ENCODE data around the gene TDRD6. TPM values are rescaled to one million over a fixed set of nuclear protein-coding genes. Genes with fewer than 3 reads are reported as not detected.

TDRD6 gene
- total RNA-seq, 2 donors from 2014 or later = 0.66 to 0.78 TPM

DNA sequence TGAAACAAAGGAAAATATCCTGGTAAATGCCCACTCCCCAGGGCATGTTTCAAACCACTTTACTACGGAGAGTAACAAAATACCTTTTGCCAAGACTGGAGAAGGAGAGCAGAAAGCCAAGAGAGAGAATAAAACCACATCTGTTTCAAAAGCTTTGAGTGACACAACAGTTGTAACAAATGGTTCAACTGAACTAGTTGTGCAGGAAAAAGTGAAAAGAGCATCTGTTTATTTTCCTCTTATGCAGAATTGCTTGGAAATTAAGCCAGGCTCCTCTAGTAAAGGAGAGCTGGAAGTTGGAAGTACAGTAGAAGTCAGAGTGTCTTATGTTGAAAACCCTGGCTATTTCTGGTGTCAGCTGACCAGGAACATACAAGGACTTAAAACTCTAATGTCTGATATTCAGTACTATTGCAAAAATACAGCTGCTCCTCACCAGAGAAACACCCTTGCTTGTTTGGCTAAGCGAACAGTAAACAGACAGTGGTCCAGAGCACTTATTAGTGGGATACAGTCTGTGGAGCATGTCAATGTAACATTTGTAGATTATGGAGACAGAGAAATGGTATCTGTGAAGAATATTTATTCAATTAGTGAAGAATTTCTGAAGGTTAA lies 2.6 kb downstream of the TDRD6 start:
- TF ChIP-seq, protein P1, sequence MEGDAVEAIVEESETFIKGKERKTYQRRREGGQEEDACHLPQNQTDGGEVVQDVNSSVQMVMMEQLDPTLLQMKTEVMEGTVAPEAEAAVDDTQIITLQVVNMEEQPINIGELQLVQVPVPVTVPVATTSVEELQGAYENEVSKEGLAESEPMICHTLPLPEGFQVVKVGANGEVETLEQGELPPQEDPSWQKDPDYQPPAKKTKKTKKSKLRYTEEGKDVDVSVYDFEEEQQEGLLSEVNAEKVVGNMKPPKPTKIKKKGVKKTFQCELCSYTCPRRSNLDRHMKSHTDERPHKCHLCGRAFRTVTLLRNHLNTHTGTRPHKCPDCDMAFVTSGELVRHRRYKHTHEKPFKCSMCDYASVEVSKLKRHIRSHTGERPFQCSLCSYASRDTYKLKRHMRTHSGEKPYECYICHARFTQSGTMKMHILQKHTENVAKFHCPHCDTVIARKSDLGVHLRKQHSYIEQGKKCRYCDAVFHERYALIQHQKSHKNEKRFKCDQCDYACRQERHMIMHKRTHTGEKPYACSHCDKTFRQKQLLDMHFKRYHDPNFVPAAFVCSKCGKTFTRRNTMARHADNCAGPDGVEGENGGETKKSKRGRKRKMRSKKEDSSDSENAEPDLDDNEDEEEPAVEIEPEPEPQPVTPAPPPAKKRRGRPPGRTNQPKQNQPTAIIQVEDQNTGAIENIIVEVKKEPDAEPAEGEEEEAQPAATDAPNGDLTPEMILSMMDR (IDR thresholded peaks at IDR 0.05) = no peak
- no peak for TF ChIP-seq POLR2A (IDR thresholded peaks at IDR 0.05)
- no peak overlapping the region for H3K4me3 ChIP-seq
- intact Hi-C loops (cut with DNase I) = no loop called here
- DNase-seq (no peak), ATAC-seq (no peak)
- no peaks in the 10 kb centered on the region for H3K4me1 ChIP-seq
- no peak overlapping the region for H3K27ac ChIP-seq
- no peaks in the 10 kb centered on the region for H3K27me3 ChIP-seq
- no peaks in the 10 kb centered on the region for H3K9me3 ChIP-seq
- WGBS, 2 donors = 88 to 93% methylated on average over 2 of the region's 2 CpGs
- no peaks in the 10 kb centered on the region for H3K36me3 ChIP-seq (replicated peaks in 1 of 2; ENCODE audit: insufficient read depth in 1 of 2, low read depth in 2 of 2)

DNA sequence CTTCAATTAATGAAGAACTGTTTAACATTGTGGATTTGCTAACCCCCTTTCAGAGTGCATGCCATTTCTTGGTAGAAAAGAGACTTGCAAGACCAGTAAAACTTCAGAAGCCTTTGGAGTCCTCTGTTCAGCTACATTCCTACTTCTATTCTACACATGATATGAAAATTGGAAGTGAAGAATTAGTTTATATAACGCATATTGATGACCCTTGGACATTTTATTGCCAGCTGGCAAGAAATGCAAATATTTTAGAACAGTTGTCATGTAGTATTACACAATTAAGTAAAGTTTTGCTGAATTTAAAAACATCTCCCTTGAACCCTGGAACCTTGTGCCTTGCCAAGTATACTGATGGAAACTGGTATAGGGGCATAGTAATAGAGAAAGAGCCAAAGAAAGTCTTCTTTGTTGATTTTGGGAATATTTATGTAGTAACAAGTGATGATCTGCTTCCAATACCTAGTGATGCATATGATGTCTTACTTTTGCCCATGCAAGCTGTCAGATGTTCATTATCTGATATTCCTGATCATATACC lies 3.3 kb downstream of the TDRD6 start:
- Histone ChIP-seq H3K27ac (no peak overlapping the region), H3K4me3 (no peak overlapping the region), H3K36me3 (replicated peaks in 1 of 2; ENCODE audit: insufficient read depth in 1 of 2, low read depth in 2 of 2) (no peaks in the 10 kb centered on the region), H3K4me1 (no peaks in the 10 kb centered on the region), H3K27me3 (no peaks in the 10 kb centered on the region), H3K9me3 (no peaks in the 10 kb centered on the region)
- DNase-seq (no peak), ATAC-seq (no peak)
- intact Hi-C loops (cut with DNase I) = no loop called here
- WGBS, 2 donors = 67 to 68% methylated on average over 1 of the region's 1 CpG
- TF ChIP-seq, protein P1 (IDR thresholded peaks at IDR 0.05) = no peak
- no peak for TF ChIP-seq POLR2A (IDR thresholded peaks at IDR 0.05)

- H3K9me3 ChIP-seq = no peaks in the 10 kb centered on the region
- intact Hi-C loops (cut with DNase I) = no loop called here
- H3K27ac ChIP-seq = no peak overlapping the region
- TF ChIP-seq, protein P1 (IDR thresholded peaks at IDR 0.05) = no peak
- no peak for TF ChIP-seq POLR2A (IDR thresholded peaks at IDR 0.05)
- H3K4me3 ChIP-seq = no peak overlapping the region
- WGBS, 2 donors = 62 to 63% methylated on average over 1 of the region's 1 CpG
- no peak for DNase-seq
- H3K27me3 ChIP-seq = no peaks in the 10 kb centered on the region
- no peaks in the 10 kb centered on the region for H3K36me3 ChIP-seq (replicated peaks in 1 of 2; ENCODE audit: insufficient read depth in 1 of 2, low read depth in 2 of 2)
- no peak for ATAC-seq
- H3K4me1 ChIP-seq = no peaks in the 10 kb centered on the region
Measured at GRCh38 chr6:46699970-46700369, 12.3 kb downstream of the TDRD6 start.

GRCh38 chr6:46704562-46704961 lies 16.9 kb downstream of the TDRD6 start:
- intact Hi-C loops (cut with DNase I) = no loop called here
- peak in 1 of 4 donors; percentile 10 for DNase-seq
- WGBS, 2 donors = 2 to 5% methylated on average over 3 of the region's 3 CpGs
- ATAC-seq = no peak
- Histone ChIP-seq H3K27ac (no peak overlapping the region), H3K4me3 (no peak overlapping the region), H3K27me3 (no peaks in the 10 kb centered on the region), H3K4me1 (no peaks in the 10 kb centered on the region), H3K36me3 (replicated peaks in 1 of 2; ENCODE audit: insufficient read depth in 1 of 2, low read depth in 2 of 2) (no peaks in the 10 kb centered on the region), H3K9me3 (no peaks in the 10 kb centered on the region)
- TF ChIP-seq POLR2A (IDR thresholded peaks at IDR 0.05) = no peak
- TF ChIP-seq, protein P1 (IDR thresholded peaks at IDR 0.05) = peak in 4 of 7 experiments; percentile 10 to 38 (median 33)

GRCh38 chr6:46706464-46706863 lies 18.8 kb downstream of the TDRD6 start:
- intact Hi-C loops (cut with DNase I) = no loop called here
- no peaks in the 10 kb centered on the region for H3K27me3 ChIP-seq
- no peak overlapping the region for H3K4me3 ChIP-seq
- H3K9me3 ChIP-seq = no peaks in the 10 kb centered on the region
- no peak for ATAC-seq
- H3K4me1 ChIP-seq = no peaks in the 10 kb centered on the region
- TF ChIP-seq, protein P1 (IDR thresholded peaks at IDR 0.05) = no peak
- no peak for TF ChIP-seq POLR2A (IDR thresholded peaks at IDR 0.05)
- WGBS, 2 donors = 68 to 84% methylated on average over 2 of the region's 2 CpGs
- no peaks in the 10 kb centered on the region for H3K36me3 ChIP-seq (replicated peaks in 1 of 2; ENCODE audit: insufficient read depth in 1 of 2, low read depth in 2 of 2)
- DNase-seq = no peak
- no peak overlapping the region for H3K27ac ChIP-seq
